WI38 (cell line): Measurements from ENCODE around the gene CAMK1D.

Experiments used
- H3K4me3 ChIP-seq: 2 replicates; pipeline ENCODE4 v1.5.1; 2011; ENCODE audit warnings: low read depth, mild to moderate bottlenecking, control low read depth, low read length
- CTCF ChIP-seq: IDR thresholded peaks from 2 replicates; pipeline ENCODE4 v1.5.1; 2012; ENCODE audit warnings: low read depth, mild to moderate bottlenecking, control low read depth, low read length

Gene CAMK1D

GRCh38 chr10:12633776-12634620 lies 284.7 kb downstream of the CAMK1D start:
- no peak overlapping the region for H3K4me3 ChIP-seq
- no peak for TF ChIP-seq CTCF

- H3K4me3 ChIP-seq, result no peak overlapping the region
These were observed 285.2 kb downstream of the CAMK1D start for GRCh38 chr10:12634621-12634931.

GRCh38 chr10:12635127-12635541 lies 285.8 kb downstream of the CAMK1D start:
- TF ChIP-seq CTCF, result no peak

More at GRCh38 chr10:12634621-12634931, 285.2 kb downstream of the CAMK1D start:
- no peak for TF ChIP-seq CTCF

GRCh38 chr10:12636571-12636970 lies 287.2 kb downstream of the CAMK1D start:
- no peak overlapping the region for H3K4me3 ChIP-seq
- TF ChIP-seq CTCF, result no peak

More at GRCh38 chr10:12635127-12635541, 285.8 kb downstream of the CAMK1D start:
- H3K4me3 ChIP-seq, result no peak overlapping the region

GRCh38 chr10:12637649-12638048 lies 288.3 kb downstream of the CAMK1D start:
- no peak for TF ChIP-seq CTCF
- no peak overlapping the region for H3K4me3 ChIP-seq

GRCh38 chr10:12638103-12638502 lies 288.8 kb downstream of the CAMK1D start:
- H3K4me3 ChIP-seq, result no peak overlapping the region
- no peak for TF ChIP-seq CTCF

GRCh38 chr10:12638781-12639180 lies 289.4 kb downstream of the CAMK1D start:
- no peak overlapping the region for H3K4me3 ChIP-seq

More at GRCh38 chr10:12638781-12639180, 289.4 kb downstream of the CAMK1D start:
- no peak for TF ChIP-seq CTCF
